GM10266 (cell line): ENCODE measurements around the gene B3GAT2.

ENCODE experiments used
- DNase-seq: peaks from one replicate; pipeline ENCODE4 v3.0.0; 2012; ENCODE audit errors: extremely low spot score
- TF ChIP-seq, protein P1 (sequence below): IDR thresholded peaks from 2 replicates; pipeline ENCODE4 v1.5.1; 2012; ENCODE audit warnings: mild to moderate bottlenecking, low read depth; ENCODE audit not compliant: control insufficient read depth, insufficient read depth; ENCODE audit errors: missing control alignments

The B3GAT2 gene

GRCh38 chr6:70879496-70879895 lies 77.4 kb downstream of the B3GAT2 start:
- no peak for DNase-seq
- TF ChIP-seq, protein P1, sequence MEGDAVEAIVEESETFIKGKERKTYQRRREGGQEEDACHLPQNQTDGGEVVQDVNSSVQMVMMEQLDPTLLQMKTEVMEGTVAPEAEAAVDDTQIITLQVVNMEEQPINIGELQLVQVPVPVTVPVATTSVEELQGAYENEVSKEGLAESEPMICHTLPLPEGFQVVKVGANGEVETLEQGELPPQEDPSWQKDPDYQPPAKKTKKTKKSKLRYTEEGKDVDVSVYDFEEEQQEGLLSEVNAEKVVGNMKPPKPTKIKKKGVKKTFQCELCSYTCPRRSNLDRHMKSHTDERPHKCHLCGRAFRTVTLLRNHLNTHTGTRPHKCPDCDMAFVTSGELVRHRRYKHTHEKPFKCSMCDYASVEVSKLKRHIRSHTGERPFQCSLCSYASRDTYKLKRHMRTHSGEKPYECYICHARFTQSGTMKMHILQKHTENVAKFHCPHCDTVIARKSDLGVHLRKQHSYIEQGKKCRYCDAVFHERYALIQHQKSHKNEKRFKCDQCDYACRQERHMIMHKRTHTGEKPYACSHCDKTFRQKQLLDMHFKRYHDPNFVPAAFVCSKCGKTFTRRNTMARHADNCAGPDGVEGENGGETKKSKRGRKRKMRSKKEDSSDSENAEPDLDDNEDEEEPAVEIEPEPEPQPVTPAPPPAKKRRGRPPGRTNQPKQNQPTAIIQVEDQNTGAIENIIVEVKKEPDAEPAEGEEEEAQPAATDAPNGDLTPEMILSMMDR: no peak

- TF ChIP-seq, protein P1: no peak
- DNase-seq: no peak
Observed at GRCh38 chr6:70874181-70874913, 82.5 kb downstream of the B3GAT2 start.

GRCh38 chr6:70872469-70872868 lies 84.4 kb downstream of the B3GAT2 start:
- no peak for DNase-seq
- TF ChIP-seq, protein P1: no peak

DNA sequence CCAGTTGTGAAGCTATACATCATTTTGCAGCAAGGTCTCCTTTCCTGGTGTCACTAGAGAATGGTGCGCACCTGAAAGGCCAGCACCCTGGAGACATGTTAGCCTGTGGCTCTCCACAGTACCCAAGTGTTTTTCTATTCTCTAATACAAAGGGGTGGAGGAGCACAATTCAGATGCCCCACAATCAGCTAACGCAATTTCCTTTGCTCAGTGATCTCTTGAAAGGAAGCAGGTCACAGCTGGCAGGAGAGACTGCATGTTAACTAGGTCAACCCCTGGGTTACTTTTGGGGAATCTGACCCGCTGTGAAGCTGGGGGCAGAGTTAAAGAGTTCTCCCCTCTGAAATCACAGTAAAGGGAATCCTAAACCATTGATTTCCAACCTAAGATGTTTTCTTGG lies 92.5 kb downstream of the B3GAT2 start:
- TF ChIP-seq, protein P1: no peak
- no peak for DNase-seq

DNA sequence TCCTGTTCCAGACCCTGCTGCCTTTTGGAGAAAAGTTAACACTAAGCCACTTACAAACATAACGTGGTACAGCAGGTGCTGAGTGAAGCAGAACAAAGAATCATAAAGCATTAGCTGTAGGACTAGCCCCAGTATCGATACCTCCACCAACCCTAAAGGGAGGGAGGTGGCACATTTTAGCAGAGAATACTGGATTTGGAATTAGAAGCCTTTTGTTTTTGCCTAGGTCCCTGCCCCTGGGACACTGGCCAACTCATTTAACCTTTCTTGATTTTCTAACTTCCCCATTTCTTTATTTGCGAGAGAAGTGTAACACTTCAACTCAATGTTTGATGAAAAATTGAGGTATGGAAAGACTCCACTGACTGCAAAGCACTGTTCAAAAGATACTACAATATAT lies 93.5 kb downstream of the B3GAT2 start:
- TF ChIP-seq, protein P1: no peak
- no peak for DNase-seq

DNA sequence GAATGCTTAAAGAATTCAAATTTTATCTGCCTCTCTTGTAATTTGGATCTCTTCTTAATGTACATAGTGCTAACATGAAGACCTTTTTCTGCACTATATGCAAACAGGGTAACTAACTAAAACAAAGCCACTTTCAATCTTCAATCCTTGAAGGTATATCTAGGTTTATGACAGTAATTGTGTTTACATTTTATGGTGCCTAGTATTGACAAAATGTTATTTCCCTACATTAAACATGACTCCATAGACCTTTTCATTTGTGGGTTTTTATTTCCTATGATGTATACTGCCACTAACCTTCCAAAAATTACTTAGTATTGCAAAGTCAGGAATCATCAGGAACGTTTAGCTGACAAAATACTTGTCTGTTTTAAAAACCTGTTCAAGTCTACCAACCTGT lies 95.9 kb downstream of the B3GAT2 start:
- no peak for DNase-seq
- TF ChIP-seq, protein P1: no peak

GRCh38 chr6:70860045-70860444 lies 96.8 kb downstream of the B3GAT2 start:
- DNase-seq: no peak
- TF ChIP-seq, protein P1: no peak
